GM06990 (cell line): ENCODE data around the gene RBM4.

Experiments
- DNase-seq: peaks from one replicate; pipeline ENCODE4 v3.0.0-alpha.2; 2011; ENCODE audit not compliant: insufficient read length; ENCODE audit errors: extremely low read depth
- H3K27me3 ChIP-seq: replicated peaks from 2 replicates; pipeline ENCODE4 v1.6.0; 2011; ENCODE audit warnings: low read length; ENCODE audit not compliant: control insufficient read depth, insufficient read depth
- H3K36me3 ChIP-seq: 2 replicates; pipeline ENCODE4 v1.5.1; 2011; ENCODE audit warnings: low read length; ENCODE audit not compliant: control insufficient read depth, insufficient read depth
- H3K4me3 ChIP-seq: replicated peaks from 2 replicates; pipeline ENCODE4 v1.5.1; 2011; ENCODE audit warnings: low read depth, mild to moderate bottlenecking, control low read depth, low read length
- TF ChIP-seq, protein P1 (sequence below): IDR thresholded peaks from 2 replicates; pipeline ENCODE4 v1.5.1; 2011; ENCODE audit warnings: low read length, control low read depth, mild to moderate bottlenecking, inconsistent platforms; ENCODE audit not compliant: insufficient read depth, poor library complexity, severe bottlenecking

RBM4 gene

DNA sequence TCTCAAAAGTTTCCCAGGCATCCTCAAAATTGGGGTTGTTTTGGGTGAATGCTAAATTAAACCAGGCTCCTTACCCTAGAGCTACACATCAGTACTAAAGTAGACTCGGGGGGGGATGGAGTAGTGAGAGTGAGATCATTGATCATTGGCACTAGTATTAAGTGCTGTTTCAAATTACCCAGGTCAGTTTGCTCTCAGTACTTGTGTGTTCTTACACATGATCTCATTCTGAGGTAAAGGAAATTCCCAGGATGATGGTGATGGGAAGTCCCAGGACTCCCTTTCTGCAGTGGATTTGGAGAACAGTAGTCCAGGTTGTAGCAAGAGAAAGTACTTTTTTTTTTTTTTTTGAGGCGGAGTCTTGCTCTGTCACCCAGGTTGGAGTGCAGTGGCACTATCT, 12.5 kb downstream of the RBM4 start:
- Histone ChIP-seq H3K4me3 (no peak overlapping the region), H3K27me3 (no peaks in the 10 kb centered on the region), H3K36me3 (peaks cover 22% of the 10 kb centered on the region)
- no peak for DNase-seq
- TF ChIP-seq, protein P1, sequence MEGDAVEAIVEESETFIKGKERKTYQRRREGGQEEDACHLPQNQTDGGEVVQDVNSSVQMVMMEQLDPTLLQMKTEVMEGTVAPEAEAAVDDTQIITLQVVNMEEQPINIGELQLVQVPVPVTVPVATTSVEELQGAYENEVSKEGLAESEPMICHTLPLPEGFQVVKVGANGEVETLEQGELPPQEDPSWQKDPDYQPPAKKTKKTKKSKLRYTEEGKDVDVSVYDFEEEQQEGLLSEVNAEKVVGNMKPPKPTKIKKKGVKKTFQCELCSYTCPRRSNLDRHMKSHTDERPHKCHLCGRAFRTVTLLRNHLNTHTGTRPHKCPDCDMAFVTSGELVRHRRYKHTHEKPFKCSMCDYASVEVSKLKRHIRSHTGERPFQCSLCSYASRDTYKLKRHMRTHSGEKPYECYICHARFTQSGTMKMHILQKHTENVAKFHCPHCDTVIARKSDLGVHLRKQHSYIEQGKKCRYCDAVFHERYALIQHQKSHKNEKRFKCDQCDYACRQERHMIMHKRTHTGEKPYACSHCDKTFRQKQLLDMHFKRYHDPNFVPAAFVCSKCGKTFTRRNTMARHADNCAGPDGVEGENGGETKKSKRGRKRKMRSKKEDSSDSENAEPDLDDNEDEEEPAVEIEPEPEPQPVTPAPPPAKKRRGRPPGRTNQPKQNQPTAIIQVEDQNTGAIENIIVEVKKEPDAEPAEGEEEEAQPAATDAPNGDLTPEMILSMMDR, result no peak

DNA sequence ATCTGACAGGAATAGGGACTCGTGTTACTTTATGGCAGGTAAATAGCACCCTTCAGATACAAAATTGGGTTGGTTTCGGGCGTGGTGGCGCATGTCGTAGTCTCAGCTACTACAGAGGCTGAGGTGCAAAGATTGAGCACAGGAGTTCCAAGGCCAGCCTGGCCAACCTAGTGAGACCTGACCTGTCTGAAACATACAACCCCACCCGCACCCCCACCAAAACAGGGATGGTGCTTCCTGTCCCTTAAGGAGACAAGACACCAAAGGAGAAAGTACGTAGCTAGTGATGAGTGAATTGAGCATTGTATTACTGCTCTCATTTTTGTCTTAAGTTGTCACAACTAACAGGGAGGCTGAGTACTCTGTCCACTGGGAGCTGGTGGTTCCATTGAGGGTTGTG, 14.1 kb downstream of the RBM4 start:
- TF ChIP-seq, protein P1, result no peak
- Histone ChIP-seq H3K4me3 (no peak overlapping the region), H3K36me3 (peaks cover 13% of the 10 kb centered on the region), H3K27me3 (no peaks in the 10 kb centered on the region)
- no peak for DNase-seq

DNA sequence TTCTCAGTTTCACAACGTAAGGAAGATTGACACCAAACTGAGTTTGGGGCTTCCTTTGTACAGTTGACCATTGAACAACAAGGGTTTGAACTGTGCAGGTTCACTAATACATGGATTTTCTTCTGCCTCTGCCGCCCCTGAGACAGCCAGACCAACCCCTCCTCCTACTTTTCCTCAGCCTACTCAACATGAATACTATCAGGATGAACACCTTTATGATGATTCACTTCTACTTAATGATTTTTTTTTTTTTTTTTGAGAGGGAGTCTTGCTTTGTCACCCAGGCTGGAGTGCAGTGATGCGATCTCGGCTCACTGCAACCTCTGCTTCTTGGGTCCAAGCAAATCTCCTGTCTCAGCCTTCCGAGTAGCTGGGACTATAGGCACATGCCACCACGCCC, 14.6 kb downstream of the RBM4 start:
- Histone ChIP-seq H3K36me3 (peaks cover 14% of the 10 kb centered on the region), H3K4me3 (no peak overlapping the region), H3K27me3 (no peaks in the 10 kb centered on the region)
- no peak for DNase-seq
- TF ChIP-seq, protein P1, result no peak

DNA sequence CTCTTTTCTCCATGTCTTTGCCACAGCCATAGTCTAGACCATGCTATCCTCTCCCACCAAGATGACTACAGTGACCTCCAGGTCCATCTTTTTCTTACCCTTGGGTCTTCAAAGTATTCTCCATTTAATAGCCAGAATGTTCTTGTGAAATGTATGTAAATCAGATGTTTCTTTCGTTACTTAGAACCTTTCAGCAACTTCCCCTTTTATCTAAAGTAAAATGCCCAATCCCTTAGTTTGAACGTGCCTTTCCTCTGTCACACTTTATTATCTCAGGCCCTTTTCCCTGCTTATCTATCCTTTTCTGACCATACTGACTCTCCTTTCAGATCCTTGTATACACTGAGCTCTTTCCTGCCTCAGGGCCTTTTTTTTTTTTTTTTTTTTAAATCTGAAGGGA, 21.3 kb downstream of the RBM4 start:
- Histone ChIP-seq H3K36me3 (peaks cover 5% of the 10 kb centered on the region), H3K4me3 (no peak overlapping the region), H3K27me3 (no peaks in the 10 kb centered on the region)
- TF ChIP-seq, protein P1, result no peak
- DNase-seq, result no peak

DNA sequence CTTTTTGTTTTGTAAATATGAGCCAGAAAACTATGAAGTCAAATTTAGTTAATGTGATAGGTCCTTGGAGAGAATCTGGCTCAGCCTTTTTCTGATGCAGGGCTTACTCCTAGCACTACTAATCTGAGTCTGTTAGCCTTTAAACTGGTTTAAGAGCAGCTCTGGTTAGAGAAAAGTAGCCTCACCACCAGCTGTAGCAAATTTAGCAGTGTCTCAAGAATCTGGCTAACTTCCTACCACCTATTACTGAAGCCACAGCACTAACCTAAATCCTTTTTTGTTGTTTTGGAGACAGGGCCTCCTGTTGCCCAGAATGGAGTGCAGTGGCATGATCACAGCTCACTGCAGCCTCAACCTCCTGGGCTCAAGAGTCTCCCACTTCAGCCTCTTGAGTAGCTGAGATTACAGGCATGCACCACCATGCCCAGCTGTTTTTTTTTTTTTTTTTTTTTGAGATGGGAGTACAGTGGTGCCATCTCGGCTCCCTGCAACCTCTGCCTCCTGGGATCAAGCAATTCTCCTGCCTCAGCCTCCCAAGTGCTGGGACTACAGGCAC, 25.3 kb downstream of the RBM4 start:
- H3K4me3 ChIP-seq, result no peak overlapping the region
- peaks cover 11% of the 10 kb centered on the region for H3K36me3 ChIP-seq
- TF ChIP-seq, protein P1, result no peak
- DNase-seq, result no peak
- no peaks in the 10 kb centered on the region for H3K27me3 ChIP-seq

DNA sequence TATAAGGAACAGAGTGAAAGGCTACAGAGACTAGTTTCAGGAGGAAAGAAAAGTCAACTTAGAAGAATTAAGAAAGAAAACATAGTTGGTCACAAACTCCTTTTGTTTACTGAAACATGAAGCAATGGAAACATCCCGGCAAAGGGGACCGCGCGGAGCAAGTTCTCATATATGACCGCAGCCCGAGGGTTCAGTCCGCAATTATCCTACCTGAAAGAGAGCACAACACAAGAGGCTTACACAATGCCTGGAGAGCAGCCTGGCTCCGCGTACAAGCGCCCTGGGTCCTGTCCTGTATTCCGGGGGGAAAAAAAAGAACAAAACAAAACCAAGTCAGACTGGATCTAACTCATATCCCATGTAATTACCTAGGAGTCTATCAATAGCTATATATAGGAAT, 26.9 kb downstream of the RBM4 start:
- TF ChIP-seq, protein P1, result no peak
- no peak for DNase-seq
- Histone ChIP-seq H3K27me3 (no peaks in the 10 kb centered on the region), H3K4me3 (no peak overlapping the region), H3K36me3 (peaks cover 12% of the 10 kb centered on the region)
